ENCODE results near the gene SZRD1.

Gene SZRD1

DNA sequence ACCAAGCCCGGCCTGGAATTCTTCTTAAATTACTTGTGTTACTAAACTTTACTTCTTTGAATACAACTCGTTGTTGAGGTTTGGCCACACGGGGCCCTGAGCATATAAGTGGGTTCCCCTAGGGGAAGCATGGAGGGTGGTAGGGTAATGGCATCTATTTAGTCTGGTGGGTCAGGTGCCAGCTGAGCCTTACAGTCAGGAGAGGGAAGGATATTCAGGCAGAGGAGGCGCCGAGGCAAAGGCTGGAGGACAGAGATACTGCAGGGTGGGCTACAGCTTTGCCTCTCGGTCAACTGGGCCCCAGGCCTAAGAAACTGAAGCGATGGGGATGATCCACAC lies 73.1 kb downstream of the SZRD1 start:
- no peak for DNase-seq (ENCODE audit: low spot score)

DNA sequence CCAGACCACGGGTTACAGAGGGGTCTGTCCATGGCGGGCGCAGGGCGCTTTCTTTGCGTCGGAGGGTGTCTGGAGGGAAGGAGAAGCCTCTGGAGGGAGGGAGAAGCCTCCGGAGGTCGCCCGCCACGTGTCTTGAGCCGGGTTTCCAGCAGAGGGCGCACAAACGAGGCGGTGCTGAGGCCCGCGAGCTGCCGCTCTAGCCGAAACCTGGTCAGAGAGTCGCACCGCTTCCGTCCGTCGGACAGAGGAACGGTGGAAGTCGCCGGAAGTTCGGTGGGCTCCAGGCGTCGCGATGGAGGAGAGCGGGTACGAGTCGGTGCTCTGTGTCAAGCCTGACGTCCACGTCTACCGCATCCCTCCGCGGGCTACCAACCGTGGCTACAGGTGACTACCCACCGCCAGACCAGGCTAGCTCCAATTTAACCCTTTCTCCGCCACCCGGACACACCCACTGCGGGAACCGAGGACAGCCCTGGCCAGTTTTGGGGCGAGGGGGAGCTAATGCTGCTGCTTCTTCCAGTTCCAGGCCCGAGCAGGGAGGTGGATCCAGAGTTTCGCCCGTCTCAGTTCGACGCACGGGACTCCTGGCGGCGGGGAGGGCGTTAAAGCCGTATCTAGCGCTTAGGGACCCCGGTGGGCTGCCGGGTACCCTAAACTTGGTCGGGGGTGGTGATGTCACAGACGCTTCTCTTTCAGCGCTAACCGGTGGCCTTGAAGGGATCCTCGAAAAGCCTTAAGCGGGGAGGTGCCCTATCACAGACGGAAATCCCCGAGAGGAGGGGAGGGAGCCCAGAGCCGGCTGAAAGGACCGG lies 73.6 kb downstream of the SZRD1 start, which contains the start of gene NECAP2:
TSS of gene NECAP2 (plus strand) at position 255 of the 812 bp plus-strand sequence. CDS start at position 293, 38 bp downstream.
- peak; percentile 94 for DNase-seq (ENCODE audit: low spot score)

DNA sequence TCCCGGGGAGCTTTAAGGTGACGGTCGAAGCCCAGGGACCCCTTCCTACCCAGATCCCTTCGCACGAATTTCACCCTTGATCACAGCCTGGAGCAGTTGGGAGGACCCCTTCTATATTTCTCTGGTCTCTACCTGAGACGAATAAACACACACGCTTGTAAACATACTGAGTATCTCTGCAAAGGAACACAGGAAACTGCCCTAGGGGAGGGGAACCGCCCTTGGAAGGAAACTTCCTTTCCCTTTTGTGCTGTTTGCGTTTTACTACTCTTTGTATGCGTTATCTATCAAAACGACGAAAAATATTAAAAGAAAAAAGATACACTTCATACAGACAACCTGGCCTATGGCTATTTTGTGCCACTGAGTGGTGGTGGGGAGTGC lies 74.2 kb downstream of the SZRD1 start:
- no peak for DNase-seq (ENCODE audit: low spot score)

DNA sequence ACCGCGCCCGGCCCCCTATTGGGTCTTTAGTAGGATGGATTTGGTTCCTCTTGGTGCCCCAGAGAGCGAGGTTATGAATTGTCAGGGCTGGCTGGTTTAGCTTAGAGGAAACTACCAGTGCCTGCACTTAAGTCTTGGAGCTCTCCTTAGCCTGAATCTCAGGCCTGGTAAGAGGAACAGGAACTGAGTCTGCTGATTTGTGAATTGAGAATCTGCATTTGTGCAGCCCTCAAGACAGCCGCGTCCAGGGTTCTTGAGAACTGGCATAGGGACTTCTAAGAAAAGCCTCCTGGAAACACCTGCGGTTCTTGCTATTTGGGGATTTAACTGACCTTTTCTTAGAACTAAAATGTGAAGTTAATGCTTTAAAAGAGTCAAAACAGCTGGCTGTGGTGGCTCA lies 75.2 kb downstream of the SZRD1 start:
- no peak for DNase-seq (ENCODE audit: low spot score)

DNA sequence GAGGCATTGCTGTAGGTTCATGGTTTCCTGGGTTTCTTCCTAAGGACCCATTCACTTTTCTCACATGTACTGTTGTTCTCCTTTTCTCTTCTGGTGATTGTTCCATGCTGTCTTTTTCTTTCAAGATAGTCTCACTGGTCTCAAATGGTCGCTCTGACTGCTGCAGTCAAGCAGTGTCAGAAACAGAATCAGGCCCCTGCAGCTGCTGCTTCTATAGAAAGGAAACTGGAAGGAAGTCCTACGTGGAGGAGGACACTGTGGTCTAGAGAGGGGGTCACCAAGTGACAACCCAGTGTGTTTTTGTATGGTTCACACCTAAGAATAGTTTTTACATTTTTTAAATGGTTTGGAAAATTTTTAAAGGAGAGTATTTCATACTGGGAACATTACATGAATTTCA lies 75.9 kb downstream of the SZRD1 start:
- no peak for DNase-seq (ENCODE audit: low spot score)

DNA sequence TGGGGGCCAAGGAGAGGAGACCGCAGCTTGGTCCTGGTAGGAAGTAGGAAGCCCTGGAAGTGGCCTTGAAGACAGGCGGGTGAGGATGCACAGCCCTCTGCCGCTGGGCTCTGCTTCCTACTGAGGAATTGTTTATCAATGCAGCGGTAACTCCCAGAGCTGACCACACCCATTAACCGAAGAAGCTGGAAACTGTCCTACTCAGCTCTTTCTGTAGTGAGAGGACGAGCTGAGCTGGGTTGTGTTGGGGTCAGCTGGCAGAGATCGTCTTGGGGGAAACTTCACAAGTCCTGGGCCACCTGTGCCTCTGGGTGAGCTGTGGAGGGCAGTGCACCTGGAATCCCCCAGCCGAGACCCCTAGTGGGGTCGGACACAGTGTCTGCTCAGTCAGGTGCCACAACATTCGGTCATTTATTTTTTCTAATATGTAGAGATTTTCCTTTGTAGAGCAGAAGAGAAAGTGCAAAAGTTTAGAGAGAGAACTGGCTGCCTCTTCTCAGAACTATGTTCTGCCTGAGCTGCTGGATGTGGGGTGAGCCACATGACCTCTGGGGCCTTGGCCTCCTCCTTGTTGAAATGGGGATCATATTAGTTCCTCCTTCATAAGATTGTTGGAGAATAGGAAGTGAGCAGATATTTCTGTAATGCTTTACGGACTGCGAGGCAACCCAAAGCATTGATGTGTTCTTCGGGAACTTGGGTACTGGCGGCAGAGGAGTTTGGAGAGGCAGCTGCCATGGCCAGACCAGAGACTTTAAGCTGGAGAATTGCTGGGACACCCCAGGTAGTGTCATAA lies 77.1 kb downstream of the SZRD1 start:
- DNase-seq (ENCODE audit: low spot score), result no peak

DNA sequence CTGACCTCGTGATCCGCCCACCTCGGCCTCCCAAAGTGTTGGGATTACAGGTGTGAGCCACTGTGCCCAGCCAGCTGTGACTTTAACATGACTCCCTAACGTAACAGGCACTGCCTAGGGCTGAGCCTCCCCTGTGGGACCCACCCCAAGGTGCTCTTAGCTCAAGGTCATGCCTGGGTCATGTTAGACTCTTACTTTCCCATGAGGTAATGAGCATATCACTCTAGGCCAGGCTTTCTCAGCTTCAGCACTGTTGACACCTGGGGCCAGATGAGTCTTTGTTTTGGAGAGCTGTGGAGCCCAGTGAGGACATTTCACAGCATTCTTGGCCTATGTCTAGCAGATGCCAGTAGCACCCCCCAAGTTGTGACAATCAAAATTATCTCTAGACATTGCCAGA lies 78.0 kb downstream of the SZRD1 start:
- DNase-seq (ENCODE audit: low spot score), result no peak

DNA sequence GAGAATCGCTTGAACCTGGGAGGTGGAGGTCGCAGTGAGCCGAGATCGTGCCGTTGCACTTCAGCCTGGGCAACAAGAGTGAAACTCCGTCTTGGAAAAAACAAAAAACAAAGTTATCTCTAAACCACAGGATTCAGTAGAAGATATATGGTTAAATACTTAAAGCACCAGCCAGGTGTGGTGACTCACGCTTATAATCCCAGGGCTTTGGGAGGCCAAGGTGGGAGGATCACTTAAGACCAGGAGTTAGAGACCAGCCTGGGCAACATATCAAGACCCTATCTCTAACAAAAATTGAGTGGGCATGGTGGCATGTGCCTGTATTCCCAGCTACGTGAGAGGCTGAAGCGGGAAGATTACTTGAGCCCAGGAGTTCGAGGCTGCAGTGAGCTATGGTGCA lies 79.1 kb downstream of the SZRD1 start:
- DNase-seq (ENCODE audit: low spot score), result no peak

DNA sequence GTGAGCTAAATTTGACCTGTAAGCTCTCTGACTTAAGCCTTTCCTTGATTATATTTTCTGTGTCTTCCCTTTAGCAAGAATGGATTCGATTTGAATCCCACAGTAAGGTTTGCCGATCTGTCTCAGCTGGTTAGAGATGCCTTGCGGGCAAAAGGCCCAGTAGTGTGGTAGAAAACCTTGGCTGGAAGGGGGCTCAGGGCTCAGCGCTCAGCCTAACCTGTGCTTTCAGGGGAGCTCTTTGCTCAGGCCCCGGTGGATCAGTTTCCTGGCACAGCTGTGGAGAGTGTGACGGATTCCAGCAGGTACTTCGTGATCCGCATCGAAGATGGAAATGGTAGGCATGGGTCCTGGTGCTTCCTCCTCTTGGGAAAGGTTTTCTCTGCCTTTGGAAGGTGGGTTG lies 80.6 kb downstream of the SZRD1 start:
- no peak for DNase-seq (ENCODE audit: low spot score)
